ENCODE measurements around the gene SPACDR. TPM values are rescaled to one million over a fixed set of nuclear protein-coding genes. Genes with fewer than 3 reads are reported as not detected.

SPACDR gene
- total and polyA plus RNA-seq, 9 of the 15 experiments (the other 6 are each of a cell fraction or from before 2014, with no cell fraction given): 0.07 to 0.55 (median 0.14) TPM; not detected in 1

- peaks cover 31% of the 10 kb centered on the region for H3K36me3 ChIP-seq (ENCODE audit: control insufficient read depth, insufficient read depth, low read length)
- ChIA-PET POLR2A (interaction anchor here (0.6 to 4.3 kb wide), 13 partner anchors 7 to 1036 kb away, joined by 3 to 44 read pairs (median 4); partner anchors contain the start of genes MBLAC1, MEPCE, TSC22D4 and ZCWPW1), CTCF (ENCODE audit: low intra/inter-chr PET ratio) (interaction anchor here (0.6 kb wide), 1 partner anchor 678 kb away, joined by 8 read pairs; no protein-coding TSS in a partner anchor)
- intact Hi-C loops (cut with micrococcal nuclease): no loop called here
- H2AFZ ChIP-seq (ENCODE audit: low read depth, low read length): no peak overlapping the region
- no peak for DNase-seq (ENCODE audit: extremely low read depth in 1 of 4, low spot score in 3 of 4)
- peaks cover 13% of the 10 kb centered on the region; the same call in 1 of the 2 replicates for H4K20me1 ChIP-seq (replicated peaks; ENCODE audit: control insufficient read depth, insufficient read depth, low read length)
- 90% methylated on average over 28 of the region's 28 CpGs for WGBS (ENCODE audit: insufficient coverage, low coverage, missing lambda C conversion rate)
- H3K4me3 ChIP-seq: no peak overlapping the region
- no peak for FAIRE-seq
- in situ Hi-C loops (cut with MboI): no loop called here
- H3K79me2 ChIP-seq (ENCODE audit: control insufficient read depth, insufficient read depth, low read length): peaks cover 41% of the 10 kb centered on the region
- peaks cover 3% of the 10 kb centered on the region for H3K9me1 ChIP-seq (ENCODE audit: control insufficient read depth, insufficient read depth, low read length)
- BruUV-seq (replicated peaks): no TSS peak
- no peaks in the 10 kb centered on the region for H3K27me3 ChIP-seq (ENCODE audit: control insufficient read depth in 2 of 2, insufficient read depth in 2 of 2, low read length in 2 of 2)
- peaks cover 41 to 69% of the 10 kb centered on the region in 2 experiments for H3K4me1 ChIP-seq (replicated peaks in 1 of 2; ENCODE audit: control insufficient read depth in 2 of 2, insufficient read depth in 2 of 2, low read length in 2 of 2)
- peak overlapping the region; percentile 81 to 92; a peak in 3 of 4 replicates for H3K9ac ChIP-seq (ENCODE audit: insufficient read depth in 1 of 2, low read depth in 2 of 2, low read length in 2 of 2)
- H3K27ac ChIP-seq (ENCODE audit: extremely low read depth, low read depth, low read length): peak overlapping the region; percentile 96; the same call in 2 of the 3 replicates
- no peaks in the 10 kb centered on the region for H3K9me3 ChIP-seq (replicated peaks; ENCODE audit: control insufficient read depth, insufficient read depth, low read depth, low read length)
- ATAC-seq: no peak
- peak overlapping the region; percentile 93; the same call in 1 of the 2 replicates for H3K4me2 ChIP-seq (ENCODE audit: insufficient read depth, low read length)
- no peak for TF ChIP-seq SMAD2 (IDR thresholded peaks at IDR 0.05; ENCODE audit: low read depth, low read length)
- no peak for TF ChIP-seq GTF2F1 (IDR thresholded peaks at IDR 0.05; ENCODE audit: low read depth, low read length)
- no peak for TF ChIP-seq DACH1 (IDR thresholded peaks at IDR 0.05; ENCODE audit: partially characterized antibody)
- TF ChIP-seq SREBF2 (CRISPR knock-in tag; IDR thresholded peaks at IDR 0.05): 0 out of 2 replicates have a peak, but pooled peaks have one; percentile 39
- no peak for TF ChIP-seq IRF9 (tag; IDR thresholded peaks at IDR 0.05)
- no peak for TF ChIP-seq CCAR2 (IDR thresholded peaks at IDR 0.05; ENCODE audit: low read depth, low read length)
- TF ChIP-seq, protein P1, sequence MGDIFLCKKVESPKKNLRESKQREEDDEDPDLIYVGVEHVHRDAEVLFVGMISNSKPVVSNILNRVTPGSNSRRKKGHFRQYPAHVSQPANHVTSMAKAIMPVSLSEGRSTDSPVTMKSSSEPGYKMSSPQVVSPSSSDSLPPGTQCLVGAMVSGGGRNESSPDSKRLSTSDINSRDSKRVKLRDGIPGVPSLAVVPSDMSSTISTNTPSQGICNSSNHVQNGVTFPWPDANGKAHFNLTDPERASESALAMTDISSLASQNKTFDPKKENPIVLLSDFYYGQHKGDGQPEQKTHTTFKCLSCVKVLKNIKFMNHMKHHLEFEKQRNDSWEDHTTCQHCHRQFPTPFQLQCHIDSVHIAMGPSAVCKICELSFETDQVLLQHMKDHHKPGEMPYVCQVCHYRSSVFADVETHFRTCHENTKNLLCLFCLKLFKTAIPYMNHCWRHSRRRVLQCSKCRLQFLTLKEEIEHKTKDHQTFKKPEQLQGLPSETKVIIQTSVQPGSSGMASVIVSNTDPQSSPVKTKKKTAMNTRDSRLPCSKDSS (IDR thresholded peaks at IDR 0.05; ENCODE audit: low read depth, partially characterized antibody): peak; percentile 1
- TF ChIP-seq LCOR (CRISPR knock-in tag; IDR thresholded peaks at IDR 0.05): no peak
These were observed 26.6 kb downstream of the SPACDR start for GRCh38 chr7:100437150-100438100.

Measured in K562 (cell line).